ENCODE results near the gene RALY.

The RALY gene

DNA sequence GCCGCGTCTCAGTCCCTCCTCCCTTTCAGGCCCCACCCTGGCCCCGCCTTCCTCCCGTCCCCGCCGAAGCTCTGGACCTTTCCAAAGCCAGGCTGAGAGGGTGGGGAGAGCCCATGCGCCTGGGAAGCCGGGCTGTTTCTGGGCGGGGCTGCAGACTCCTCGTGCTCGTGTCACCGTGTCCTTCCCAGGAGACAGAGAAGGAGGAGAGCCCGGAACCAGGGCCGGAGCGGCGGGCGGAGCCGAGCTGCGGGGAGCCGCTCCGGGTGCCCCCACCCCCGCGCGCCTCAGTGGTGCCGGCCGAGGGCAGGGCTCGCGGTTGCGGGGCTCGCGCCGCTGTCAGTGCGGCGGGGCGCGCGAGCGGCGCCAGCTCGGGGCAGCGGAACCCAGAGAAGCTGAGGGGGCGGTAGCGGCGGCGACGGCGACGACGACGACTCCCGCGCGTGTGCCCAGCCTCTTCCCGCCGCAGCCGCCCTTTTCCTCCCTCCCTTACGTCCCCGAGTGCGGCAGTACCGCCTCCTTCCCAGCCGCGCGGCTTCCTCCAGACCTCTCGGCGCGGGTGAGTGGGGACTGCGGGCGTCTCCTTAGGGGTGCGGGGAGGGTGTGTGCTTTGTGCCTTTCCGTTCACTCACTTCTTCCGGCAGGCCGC lies at the start of gene RALY:
Gene RALY, plus strand, starts transcription at position 336 of the 646 bp plus-strand sequence. CDS start 78,164 bp downstream, outside the sequence.
- DNase-seq (ENCODE audit: low read depth) = peak; percentile 90

- DNase-seq (ENCODE audit: low read depth) = no peak
Measured at GRCh38 chr20:33944914-33945313, 48.8 kb upstream of the RALY start.

- DNase-seq (ENCODE audit: low read depth) = no peak
Measured at GRCh38 chr20:33945391-33946081, 48.2 kb upstream of the RALY start.

GRCh38 chr20:33947709-33948295 lies 45.9 kb upstream of the RALY start:
- DNase-seq (ENCODE audit: low read depth) = no peak

DNA sequence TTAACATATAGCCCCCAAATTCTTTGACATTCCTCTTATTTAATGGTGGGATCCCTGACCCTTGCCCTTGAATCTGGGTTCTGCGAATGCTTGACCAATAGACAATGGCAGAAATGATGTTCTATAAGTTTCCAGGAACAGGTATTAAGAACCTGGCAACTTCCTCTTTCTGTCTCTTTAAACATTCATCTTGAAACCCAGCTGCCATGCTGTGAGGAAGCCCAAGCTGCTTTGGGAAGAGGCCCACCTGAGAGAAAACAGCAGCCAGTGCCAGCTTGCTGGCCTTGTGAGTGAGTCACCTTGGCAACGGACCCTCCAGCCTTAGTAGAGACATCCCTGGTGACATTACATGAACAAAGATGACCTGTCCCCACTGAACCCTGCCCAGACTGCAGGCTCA lies 45.2 kb upstream of the RALY start:
- no peak for DNase-seq (ENCODE audit: low read depth)

DNA sequence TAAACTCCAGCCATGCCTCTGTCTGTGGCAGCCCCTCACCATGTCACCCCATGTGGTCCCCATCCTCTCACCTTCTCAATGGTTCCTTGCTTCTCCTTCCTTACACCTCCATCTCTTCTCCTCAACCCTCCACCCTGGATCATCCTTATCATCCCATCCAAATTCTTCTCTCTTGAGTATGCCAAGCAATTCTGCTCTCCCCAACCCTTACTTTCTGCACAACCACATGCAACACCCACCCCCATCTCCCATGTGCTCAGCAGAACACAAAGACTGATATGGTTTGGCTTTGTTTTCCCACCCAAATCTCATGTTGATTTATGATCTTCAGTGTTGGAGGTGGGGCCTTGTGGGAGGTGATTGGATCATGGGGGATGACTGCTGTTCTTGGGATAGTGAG lies 42.5 kb upstream of the RALY start:
- no peak for DNase-seq (ENCODE audit: low read depth)

DNA sequence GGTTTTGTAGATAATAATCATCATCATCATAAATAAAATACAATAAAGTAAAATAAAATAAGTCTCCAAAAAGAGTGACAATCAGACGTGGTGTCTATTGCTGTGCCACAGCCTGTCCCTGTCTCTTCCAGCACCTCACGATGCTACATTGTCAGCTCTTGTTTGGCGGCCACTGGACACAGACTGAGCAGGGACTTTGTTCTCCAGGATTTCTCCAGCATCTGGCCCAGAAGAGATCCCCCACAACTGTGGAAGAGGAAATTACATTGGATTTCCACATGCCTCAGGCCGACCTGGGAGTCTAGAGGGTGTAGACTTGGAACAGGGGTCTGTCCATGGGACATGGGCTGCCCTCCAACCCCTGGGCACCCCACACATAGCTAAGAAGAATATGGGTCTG lies 39.2 kb upstream of the RALY start:
- no peak for DNase-seq (ENCODE audit: low read depth)

DNA sequence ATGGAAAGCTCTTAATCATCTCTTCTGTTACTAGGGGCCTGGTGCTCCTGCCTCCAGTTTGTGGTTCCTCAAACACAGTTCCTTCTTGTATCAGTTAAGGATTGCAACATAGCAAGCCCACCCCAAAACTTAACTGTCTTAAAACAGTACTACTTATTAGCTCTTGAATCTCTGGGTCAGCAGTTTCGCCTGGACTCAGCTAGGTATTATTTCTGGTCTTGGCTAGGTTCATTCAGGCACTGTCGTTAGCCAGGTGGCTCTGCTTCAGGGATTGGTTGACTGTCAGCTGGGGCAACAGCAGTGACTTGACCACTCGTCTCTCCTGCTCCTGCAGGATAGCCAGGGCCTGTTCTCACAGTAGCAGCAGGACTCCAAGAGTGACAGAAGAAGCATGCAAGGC lies 30.0 kb upstream of the RALY start:
- no peak for DNase-seq (ENCODE audit: low read depth)

GRCh38 chr20:33964441-33964840 lies 29.3 kb upstream of the RALY start:
- no peak for DNase-seq (ENCODE audit: low read depth)

- no peak for DNase-seq (ENCODE audit: low read depth)
Measured at GRCh38 chr20:33967126-33967525, 26.6 kb upstream of the RALY start.

GRCh38 chr20:33969563-33969962 lies 24.1 kb upstream of the RALY start:
- no peak for DNase-seq (ENCODE audit: low read depth)

DNA sequence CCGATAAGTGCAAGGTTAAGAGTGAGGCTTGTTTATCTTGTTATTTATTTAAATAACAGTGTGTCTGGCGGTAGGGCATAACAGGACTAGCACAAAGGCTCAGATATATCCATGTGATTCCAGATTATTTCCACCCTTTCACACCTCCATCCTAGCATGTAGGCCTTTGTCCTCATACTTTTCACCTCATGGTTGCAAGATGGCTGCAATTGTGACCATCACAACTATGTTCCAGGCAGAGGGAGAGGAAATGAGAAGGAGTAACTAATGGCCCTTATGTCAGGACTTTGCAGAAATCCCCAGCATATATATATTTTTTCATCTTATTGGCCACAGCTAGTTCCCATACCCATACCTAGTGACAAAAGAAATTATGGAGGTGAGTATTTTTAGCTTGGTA lies 23.5 kb upstream of the RALY start:
- DNase-seq (ENCODE audit: low read depth) = no peak

GRCh38 chr20:33971147-33971975 lies 22.4 kb upstream of the RALY start:
- no peak for DNase-seq (ENCODE audit: low read depth)

GRCh38 chr20:33976959-33977358 lies 16.8 kb upstream of the RALY start:
- no peak for DNase-seq (ENCODE audit: low read depth)

GRCh38 chr20:33977535-33977934 lies 16.2 kb upstream of the RALY start:
- DNase-seq (ENCODE audit: low read depth) = no peak

DNA sequence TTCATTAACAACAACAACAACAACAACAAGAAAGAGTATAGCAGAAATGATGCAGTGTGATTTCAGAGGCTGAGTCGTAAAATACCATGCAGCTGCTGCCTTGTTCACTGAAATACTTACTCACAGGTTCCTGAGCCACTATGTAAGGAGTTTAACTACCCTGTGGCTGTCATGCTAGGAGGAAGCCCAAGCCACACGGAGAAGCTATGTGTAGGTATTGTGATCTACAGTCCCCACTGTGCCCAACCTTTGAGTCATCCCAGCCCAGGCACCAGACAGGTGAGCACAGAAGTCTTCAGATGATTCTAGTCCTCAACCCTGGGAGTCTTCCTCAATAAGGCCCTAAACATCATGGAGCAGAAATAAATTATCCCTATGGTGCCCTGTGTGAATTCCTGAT lies 14.6 kb upstream of the RALY start:
- no peak for DNase-seq (ENCODE audit: low read depth)

- DNase-seq (ENCODE audit: low read depth) = no peak
Measured at GRCh38 chr20:33981347-33981746, 12.4 kb upstream of the RALY start.

- DNase-seq (ENCODE audit: low read depth) = no peak
Measured at GRCh38 chr20:33981964-33982363, 11.7 kb upstream of the RALY start.

- DNase-seq (ENCODE audit: low read depth) = no peak
Measured at GRCh38 chr20:33983371-33983770, 10.3 kb upstream of the RALY start.

GRCh38 chr20:33984182-33984719 lies 9.5 kb upstream of the RALY start:
- no peak for DNase-seq (ENCODE audit: low read depth)

- DNase-seq (ENCODE audit: low read depth) = no peak
Measured at GRCh38 chr20:33985280-33985679, 8.4 kb upstream of the RALY start.

- no peak for DNase-seq (ENCODE audit: low read depth)
Measured at GRCh38 chr20:33985830-33986229, 7.9 kb upstream of the RALY start.
